K562 (cell line): ENCODE data around the gene C6orf47. TPM values are rescaled to one million over a fixed set of nuclear protein-coding genes. Genes with fewer than 3 reads are reported as not detected.

Experiments used
- EP300 ChIP-seq: IDR thresholded peaks from 2 replicates; pipeline ENCODE4 v1.6.1; 2012; ENCODE audit warnings: low read length, improper control_type of control experiment
- HDGF ChIP-seq: fragments of 450-650 bp; IDR thresholded peaks from 2 replicates; pipeline ENCODE4 v1.6.1; 2016
- KAT2B ChIP-seq: IDR thresholded peaks from one replicate; pipeline ENCODE4 v1.6.1; 2012; ENCODE audit warnings: low read depth, mild to moderate bottlenecking, control low read depth, inconsistent platforms, low read length, moderate library complexity
- MAZ ChIP-seq, 2 experiments: fragments of 450-650 bp in 1 of 2; sonication (generic) in 1 of 2; formaldehyde crosslinking; IDR thresholded peaks in 1 of 2; conservative IDR thresholded peaks in 1 of 2; 2 replicates each; pipeline versions ENCODE4 v1.4.0 to v1.5.0; 2020; ENCODE audit warnings: mild to moderate bottlenecking in 1 of 2, missing genetic modification reagents in 1 of 2
- MYNN ChIP-seq, 2 experiments: sonication (generic); formaldehyde crosslinking in 1 of 2; IDR thresholded peaks; 2 replicates each; pipeline versions ENCODE4 v1.5.0 to v1.6.1; 2016 to 2020; ENCODE audit warnings: antibody characterized with exemption in 1 of 2, missing genetic modification reagents in 1 of 2
- NELFE ChIP-seq: IDR thresholded peaks from 2 replicates; pipeline ENCODE4 v1.6.1; 2011; ENCODE audit warnings: mild to moderate bottlenecking; ENCODE audit not compliant: insufficient read depth, insufficient read length
- NEUROD1 ChIP-seq: fragments of 150-350 bp; IDR thresholded peaks from 2 replicates; pipeline ENCODE4 v1.6.1; 2014; ENCODE audit warnings: borderline replicate concordance, low read length, low read depth; ENCODE audit not compliant: partially characterized antibody
- NFE2 ChIP-seq: IDR thresholded peaks from 2 replicates; pipeline ENCODE4 v1.6.1; 2014; ENCODE audit warnings: antibody characterized with exemption, low read depth
- OTX1 ChIP-seq: fragments of 450-650 bp; formaldehyde crosslinking; IDR thresholded peaks from 2 replicates; pipeline ENCODE4 v1.4.0; 2022; ENCODE audit warnings: mild to moderate bottlenecking
- PURB ChIP-seq: sonication (generic); formaldehyde crosslinking; IDR thresholded peaks from 2 replicates; pipeline ENCODE4 v1.9.0; 2021; ENCODE audit warnings: low read depth, mild to moderate bottlenecking, missing genetic modification reagents
- RBM15 ChIP-seq: fragments of 200-400 bp; formaldehyde crosslinking; IDR thresholded peaks from 2 replicates; pipeline ENCODE4 v1.6.1; 2018; ENCODE audit warnings: mild to moderate bottlenecking, low read length, moderate library complexity; ENCODE audit not compliant: insufficient read depth
- SMAD4 ChIP-seq: fragments of 250-450 bp; sonication (Bioruptor Pico); conservative IDR thresholded peaks from 2 replicates; pipeline ENCODE4 v1.8.0; 2021; ENCODE audit warnings: inconsistent platforms, mild to moderate bottlenecking, moderate library complexity
- TAF1 ChIP-seq: IDR thresholded peaks from 2 replicates; pipeline ENCODE4 v1.6.1; 2011; ENCODE audit warnings: mild to moderate bottlenecking, low read length, moderate library complexity; ENCODE audit not compliant: insufficient read depth, control insufficient read depth, severe bottlenecking; ENCODE audit errors: extremely low read depth
- TAL1 ChIP-seq: fragments of 450-650 bp; IDR thresholded peaks from 2 replicates; pipeline ENCODE4 v1.6.1; 2016; ENCODE audit warnings: mild to moderate bottlenecking
- TCF7L2 ChIP-seq: fragments of 150-350 bp; IDR thresholded peaks from 2 replicates; pipeline ENCODE4 v1.6.1; 2016; ENCODE audit warnings: low read depth, mild to moderate bottlenecking, low read length, moderate library complexity
- TRIM24 ChIP-seq, 2 experiments: fragments of 450-650 bp; IDR thresholded peaks; 2 replicates each; pipeline ENCODE4 v1.6.1; 2016
- ZNF239 ChIP-seq: fragments of 250-450 bp; sonication (Bioruptor Pico); IDR thresholded peaks from 2 replicates; pipeline ENCODE4 v1.4.0; 2020; ENCODE audit warnings: mild to moderate bottlenecking
- polyA plus RNA-seq, 8 experiments: library from polyadenylated mRNA; depleted of rRNA in 4 of 8; stranded (reverse) in 5 of 8; unstranded in 3 of 8; fragments of >200 nt; fragmentation: Nextera tagmentation in 2 of 8; fragmentation: Illumina TruSeq in 1 of 8; extraction: Ambion mirVana in 2 of 8; extraction: Trizol in 1 of 8; gene quantifications; 2 replicates each; pipeline versions ENCODE4 v1.2.1 to v1.2.3, GENCODE V29; 2011 to 2014; ENCODE audit warnings: inconsistent platforms in 1 of 8, missing spikeins in 1 of 8
- total RNA-seq, 7 experiments: library from RNA; depleted of rRNA in 6 of 7; stranded (reverse); fragments of >200 nt in 6 of 7; fragmentation: Illumina TruSeq in 2 of 7; extraction: Trizol in 2 of 7; gene quantifications; 2 replicates each; pipeline versions ENCODE4 v1.2.1 to v1.2.3, GENCODE V29; 2011 to 2021; ENCODE audit warnings: low replicate concordance in 1 of 7
- TF ChIP-seq, protein P1 (sequence below): fragments of 200-800 bp; sonication (Bioruptor generic); IDR thresholded peaks from 2 replicates; pipeline ENCODE4 v1.6.1; 2017; ENCODE audit warnings: missing genetic modification characterization, missing compliant biosample characterization
- TF ChIP-seq, protein P2 (sequence below): fragments of 450-650 bp; IDR thresholded peaks from 2 replicates; pipeline ENCODE4 v1.6.1; 2016; ENCODE audit warnings: antibody characterized with exemption
- TF ChIP-seq, protein P3 (sequence below): fragments of 450-650 bp; IDR thresholded peaks from 2 replicates; pipeline ENCODE4 v1.6.1; 2017; ENCODE audit warnings: antibody characterized with exemption, mild to moderate bottlenecking

The C6orf47 gene
- total and polyA plus RNA-seq, 9 of the 15 experiments (the other 6 are each of a cell fraction or from before 2014, with no cell fraction given) = 0.14 to 43.8 (median 27.0) TPM

DNA sequence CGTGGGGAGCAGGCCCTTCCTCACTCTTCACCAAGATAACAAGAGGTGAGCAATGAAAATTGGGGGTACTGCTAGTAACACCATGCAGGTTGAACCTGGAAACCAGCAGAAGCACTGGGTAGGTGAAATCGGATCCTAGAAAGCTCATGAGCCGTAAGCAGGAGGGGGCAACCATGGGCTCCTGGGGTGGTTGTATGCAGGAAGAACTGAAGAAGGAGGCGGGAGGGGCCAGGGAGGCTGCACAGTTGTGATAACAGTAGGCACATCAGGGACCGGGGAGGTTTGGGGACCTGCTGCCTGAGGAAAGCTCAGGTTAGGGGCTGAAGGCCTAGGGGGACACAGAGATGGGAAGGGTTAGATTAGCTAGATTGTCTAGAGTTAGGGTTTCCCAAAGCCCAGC lies 25.9 kb upstream of the C6orf47 start (continued):
- TF ChIP-seq, protein P1, sequence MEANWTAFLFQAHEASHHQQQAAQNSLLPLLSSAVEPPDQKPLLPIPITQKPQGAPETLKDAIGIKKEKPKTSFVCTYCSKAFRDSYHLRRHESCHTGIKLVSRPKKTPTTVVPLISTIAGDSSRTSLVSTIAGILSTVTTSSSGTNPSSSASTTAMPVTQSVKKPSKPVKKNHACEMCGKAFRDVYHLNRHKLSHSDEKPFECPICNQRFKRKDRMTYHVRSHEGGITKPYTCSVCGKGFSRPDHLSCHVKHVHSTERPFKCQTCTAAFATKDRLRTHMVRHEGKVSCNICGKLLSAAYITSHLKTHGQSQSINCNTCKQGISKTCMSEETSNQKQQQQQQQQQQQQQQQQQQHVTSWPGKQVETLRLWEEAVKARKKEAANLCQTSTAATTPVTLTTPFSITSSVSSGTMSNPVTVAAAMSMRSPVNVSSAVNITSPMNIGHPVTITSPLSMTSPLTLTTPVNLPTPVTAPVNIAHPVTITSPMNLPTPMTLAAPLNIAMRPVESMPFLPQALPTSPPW (CRISPR knock-in tag) = peak; percentile 61
- TF ChIP-seq TAL1 = peak; percentile 67; the same call in 1 of the 2 replicates
- TF ChIP-seq MAZ (CRISPR knock-in tag; conservative IDR thresholded peaks at IDR 0.05 in 1 of 2, IDR thresholded peaks at IDR 0.05 in 1 of 2) = peak; percentile 47 to 63; a peak in 3 of 4 replicates
- TF ChIP-seq, protein P2, sequence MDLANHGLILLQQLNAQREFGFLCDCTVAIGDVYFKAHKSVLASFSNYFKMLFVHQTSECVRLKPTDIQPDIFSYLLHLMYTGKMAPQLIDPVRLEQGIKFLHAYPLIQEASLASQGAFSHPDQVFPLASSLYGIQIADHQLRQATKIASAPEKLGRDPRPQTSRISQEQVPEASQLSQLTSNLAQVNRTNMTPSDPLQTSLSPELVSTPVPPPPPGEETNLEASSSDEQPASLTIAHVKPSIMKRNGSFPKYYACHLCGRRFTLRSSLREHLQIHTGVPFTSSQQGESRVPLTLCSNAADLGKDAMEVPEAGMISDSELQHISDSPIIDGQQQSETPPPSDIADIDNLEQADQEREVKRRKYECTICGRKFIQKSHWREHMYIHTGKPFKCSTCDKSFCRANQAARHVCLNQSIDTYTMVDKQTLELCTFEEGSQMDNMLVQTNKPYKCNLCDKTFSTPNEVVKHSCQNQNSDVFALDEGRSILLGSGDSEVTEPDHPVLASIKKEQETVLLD = peak; percentile 51; the same call in 1 of the 2 replicates
- TF ChIP-seq TCF7L2 = no peak
- 0 out of 2 replicates have a peak, but pooled peaks have one; percentile 68 for TF ChIP-seq OTX1 (CRISPR knock-in tag)
- TF ChIP-seq SMAD4 (CRISPR knock-in tag) = peak; percentile 36; the same call in 1 of the 2 replicates
- TF ChIP-seq TRIM24 (IDR thresholded peaks at IDR 0.05) = 0 out of 4 replicates have a peak, but pooled peaks of 1 of the 2 experiments have one; percentile 49
- TF ChIP-seq NEUROD1 = peak; percentile 56
- no peak for TF ChIP-seq RBM15
- TF ChIP-seq ZNF239 = no peak
- peak; percentile 59; the same call in 1 of the 2 replicates for TF ChIP-seq EP300
- TF ChIP-seq PURB (CRISPR knock-in tag) = no peak
- peak; percentile 40; the same call in 1 of the 2 replicates for TF ChIP-seq NFE2
- peak; percentile 51; the same call in 1 of the 2 replicates for TF ChIP-seq MYNN (IDR thresholded peaks at IDR 0.05)
- no peak for TF ChIP-seq MYNN (CRISPR knock-in tag; IDR thresholded peaks at IDR 0.05)
- TF ChIP-seq, protein P3, sequence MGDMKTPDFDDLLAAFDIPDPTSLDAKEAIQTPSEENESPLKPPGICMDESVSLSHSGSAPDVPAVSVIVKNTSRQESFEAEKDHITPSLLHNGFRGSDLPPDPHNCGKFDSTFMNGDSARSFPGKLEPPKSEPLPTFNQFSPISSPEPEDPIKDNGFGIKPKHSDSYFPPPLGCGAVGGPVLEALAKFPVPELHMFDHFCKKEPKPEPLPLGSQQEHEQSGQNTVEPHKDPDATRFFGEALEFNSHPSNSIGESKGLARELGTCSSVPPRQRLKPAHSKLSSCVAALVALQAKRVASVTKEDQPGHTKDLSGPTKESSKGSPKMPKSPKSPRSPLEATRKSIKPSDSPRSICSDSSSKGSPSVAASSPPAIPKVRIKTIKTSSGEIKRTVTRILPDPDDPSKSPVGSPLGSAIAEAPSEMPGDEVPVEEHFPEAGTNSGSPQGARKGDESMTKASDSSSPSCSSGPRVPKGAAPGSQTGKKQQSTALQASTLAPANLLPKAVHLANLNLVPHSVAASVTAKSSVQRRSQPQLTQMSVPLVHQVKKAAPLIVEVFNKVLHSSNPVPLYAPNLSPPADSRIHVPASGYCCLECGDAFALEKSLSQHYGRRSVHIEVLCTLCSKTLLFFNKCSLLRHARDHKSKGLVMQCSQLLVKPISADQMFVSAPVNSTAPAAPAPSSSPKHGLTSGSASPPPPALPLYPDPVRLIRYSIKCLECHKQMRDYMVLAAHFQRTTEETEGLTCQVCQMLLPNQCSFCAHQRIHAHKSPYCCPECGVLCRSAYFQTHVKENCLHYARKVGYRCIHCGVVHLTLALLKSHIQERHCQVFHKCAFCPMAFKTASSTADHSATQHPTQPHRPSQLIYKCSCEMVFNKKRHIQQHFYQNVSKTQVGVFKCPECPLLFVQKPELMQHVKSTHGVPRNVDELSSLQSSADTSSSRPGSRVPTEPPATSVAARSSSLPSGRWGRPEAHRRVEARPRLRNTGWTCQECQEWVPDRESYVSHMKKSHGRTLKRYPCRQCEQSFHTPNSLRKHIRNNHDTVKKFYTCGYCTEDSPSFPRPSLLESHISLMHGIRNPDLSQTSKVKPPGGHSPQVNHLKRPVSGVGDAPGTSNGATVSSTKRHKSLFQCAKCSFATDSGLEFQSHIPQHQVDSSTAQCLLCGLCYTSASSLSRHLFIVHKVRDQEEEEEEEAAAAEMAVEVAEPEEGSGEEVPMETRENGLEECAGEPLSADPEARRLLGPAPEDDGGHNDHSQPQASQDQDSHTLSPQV = peak; percentile 74; the same call in 1 of the 2 replicates
- TF ChIP-seq NELFE = no peak
- TF ChIP-seq HDGF = peak; percentile 97
- no peak for TF ChIP-seq KAT2B
- peak; percentile 1 for TF ChIP-seq TAF1
